ENCODE data around the gene SPAG8. TPM values are rescaled to one million over a fixed set of nuclear protein-coding genes. Genes with fewer than 3 reads are reported as not detected.

The SPAG8 gene
- total and polyA plus RNA-seq, 9 of the 15 experiments (the other 6 are each of a cell fraction or from before 2014, with no cell fraction given): 0.03 to 0.47 (median 0.21) TPM

DNA sequence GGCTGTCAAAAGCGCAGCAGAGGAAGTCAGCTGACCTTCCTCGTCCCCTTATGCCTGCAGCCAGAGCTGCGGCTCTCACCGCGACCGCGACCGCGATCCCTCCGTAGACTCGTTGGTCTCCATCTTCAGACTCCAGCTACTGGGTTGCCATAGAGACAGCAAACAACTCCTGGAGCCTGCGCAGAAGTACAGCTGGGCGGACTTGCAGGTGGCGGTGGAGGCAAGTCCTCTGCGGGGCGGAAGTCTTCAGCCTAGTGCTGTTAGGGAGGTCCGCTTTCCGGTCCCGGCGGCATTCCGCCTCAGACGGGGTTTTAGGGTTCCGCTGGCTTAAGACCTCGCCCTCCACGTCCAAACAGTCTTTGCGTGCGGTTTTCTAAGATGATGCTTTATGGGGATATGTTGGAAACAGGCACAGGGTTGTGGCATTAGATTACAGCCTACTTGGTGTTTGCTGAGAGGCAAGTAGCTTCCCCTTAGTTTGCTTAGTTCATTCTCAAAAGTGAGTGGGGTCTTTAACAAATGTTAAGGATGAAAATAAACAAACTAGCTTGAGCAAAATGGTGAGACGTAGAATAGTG is at the start of gene SPAG8 (continued):
- TF ChIP-seq, protein P1, sequence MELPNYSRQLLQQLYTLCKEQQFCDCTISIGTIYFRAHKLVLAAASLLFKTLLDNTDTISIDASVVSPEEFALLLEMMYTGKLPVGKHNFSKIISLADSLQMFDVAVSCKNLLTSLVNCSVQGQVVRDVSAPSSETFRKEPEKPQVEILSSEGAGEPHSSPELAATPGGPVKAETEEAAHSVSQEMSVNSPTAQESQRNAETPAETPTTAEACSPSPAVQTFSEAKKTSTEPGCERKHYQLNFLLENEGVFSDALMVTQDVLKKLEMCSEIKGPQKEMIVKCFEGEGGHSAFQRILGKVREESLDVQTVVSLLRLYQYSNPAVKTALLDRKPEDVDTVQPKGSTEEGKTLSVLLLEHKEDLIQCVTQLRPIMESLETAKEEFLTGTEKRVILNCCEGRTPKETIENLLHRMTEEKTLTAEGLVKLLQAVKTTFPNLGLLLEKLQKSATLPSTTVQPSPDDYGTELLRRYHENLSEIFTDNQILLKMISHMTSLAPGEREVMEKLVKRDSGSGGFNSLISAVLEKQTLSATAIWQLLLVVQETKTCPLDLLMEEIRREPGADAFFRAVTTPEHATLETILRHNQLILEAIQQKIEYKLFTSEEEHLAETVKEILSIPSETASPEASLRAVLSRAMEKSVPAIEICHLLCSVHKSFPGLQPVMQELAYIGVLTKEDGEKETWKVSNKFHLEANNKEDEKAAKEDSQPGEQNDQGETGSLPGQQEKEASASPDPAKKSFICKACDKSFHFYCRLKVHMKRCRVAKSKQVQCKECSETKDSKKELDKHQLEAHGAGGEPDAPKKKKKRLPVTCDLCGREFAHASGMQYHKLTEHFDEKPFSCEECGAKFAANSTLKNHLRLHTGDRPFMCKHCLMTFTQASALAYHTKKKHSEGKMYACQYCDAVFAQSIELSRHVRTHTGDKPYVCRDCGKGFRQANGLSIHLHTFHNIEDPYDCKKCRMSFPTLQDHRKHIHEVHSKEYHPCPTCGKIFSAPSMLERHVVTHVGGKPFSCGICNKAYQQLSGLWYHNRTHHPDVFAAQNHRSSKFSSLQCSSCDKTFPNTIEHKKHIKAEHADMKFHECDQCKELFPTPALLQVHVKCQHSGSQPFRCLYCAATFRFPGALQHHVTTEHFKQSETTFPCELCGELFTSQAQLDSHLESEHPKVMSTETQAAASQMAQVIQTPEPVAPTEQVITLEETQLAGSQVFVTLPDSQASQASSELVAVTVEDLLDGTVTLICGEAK (IDR thresholded peaks at IDR 0.05): peak; percentile 99
- TF ChIP-seq, protein P1 (CRISPR knock-in tag; IDR thresholded peaks at IDR 0.05): no peak
- TF ChIP-seq ZKSCAN3 (CRISPR knock-in tag; IDR thresholded peaks at IDR 0.05): no peak
- TF ChIP-seq GABPA (tag; conservative IDR thresholded peaks at IDR 0.05; ENCODE audit: low read depth): peak; percentile 98
- TF ChIP-seq EZH2 (IDR thresholded peaks at IDR 0.05; ENCODE audit: borderline replicate concordance, low read depth, low read length): no peak
- no peak for TF ChIP-seq ZNF79 (CRISPR knock-in tag; IDR thresholded peaks at IDR 0.05; ENCODE audit: low read depth)
- TF ChIP-seq JUN (IDR thresholded peaks at IDR 0.05; ENCODE audit: borderline replicate concordance, low read depth, low read length): peak; percentile 34; the same call in 1 of the 2 replicates
- TF ChIP-seq JUN (CRISPR knock-in tag; IDR thresholded peaks at IDR 0.05; ENCODE audit: borderline replicate concordance): no peak
- peak in 1 of 2 experiments; percentile 93; a peak in 1 of 4 replicates for TF ChIP-seq KDM4B (IDR thresholded peaks at IDR 0.05; ENCODE audit: borderline replicate concordance in 2 of 2, low read depth in 1 of 2)
- TF ChIP-seq, protein P2, sequence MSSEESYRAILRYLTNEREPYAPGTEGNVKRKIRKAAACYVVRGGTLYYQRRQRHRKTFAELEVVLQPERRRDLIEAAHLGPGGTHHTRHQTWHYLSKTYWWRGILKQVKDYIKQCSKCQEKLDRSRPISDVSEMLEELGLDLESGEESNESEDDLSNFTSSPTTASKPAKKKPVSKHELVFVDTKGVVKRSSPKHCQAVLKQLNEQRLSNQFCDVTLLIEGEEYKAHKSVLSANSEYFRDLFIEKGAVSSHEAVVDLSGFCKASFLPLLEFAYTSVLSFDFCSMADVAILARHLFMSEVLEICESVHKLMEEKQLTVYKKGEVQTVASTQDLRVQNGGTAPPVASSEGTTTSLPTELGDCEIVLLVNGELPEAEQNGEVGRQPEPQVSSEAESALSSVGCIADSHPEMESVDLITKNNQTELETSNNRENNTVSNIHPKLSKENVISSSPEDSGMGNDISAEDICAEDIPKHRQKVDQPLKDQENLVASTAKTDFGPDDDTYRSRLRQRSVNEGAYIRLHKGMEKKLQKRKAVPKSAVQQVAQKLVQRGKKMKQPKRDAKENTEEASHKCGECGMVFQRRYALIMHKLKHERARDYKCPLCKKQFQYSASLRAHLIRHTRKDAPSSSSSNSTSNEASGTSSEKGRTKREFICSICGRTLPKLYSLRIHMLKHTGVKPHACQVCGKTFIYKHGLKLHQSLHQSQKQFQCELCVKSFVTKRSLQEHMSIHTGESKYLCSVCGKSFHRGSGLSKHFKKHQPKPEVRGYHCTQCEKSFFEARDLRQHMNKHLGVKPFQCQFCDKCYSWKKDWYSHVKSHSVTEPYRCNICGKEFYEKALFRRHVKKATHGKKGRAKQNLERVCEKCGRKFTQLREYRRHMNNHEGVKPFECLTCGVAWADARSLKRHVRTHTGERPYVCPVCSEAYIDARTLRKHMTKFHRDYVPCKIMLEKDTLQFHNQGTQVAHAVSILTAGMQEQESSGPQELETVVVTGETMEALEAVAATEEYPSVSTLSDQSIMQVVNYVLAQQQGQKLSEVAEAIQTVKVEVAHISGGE (CRISPR knock-in tag; IDR thresholded peaks at IDR 0.05): peak; percentile 92 to 99 (median 97); a peak in 5 of 6 replicates
- TF ChIP-seq ESRRA (IDR thresholded peaks at IDR 0.05; ENCODE audit: borderline replicate concordance, low read depth): no peak
- TF ChIP-seq, protein P3, sequence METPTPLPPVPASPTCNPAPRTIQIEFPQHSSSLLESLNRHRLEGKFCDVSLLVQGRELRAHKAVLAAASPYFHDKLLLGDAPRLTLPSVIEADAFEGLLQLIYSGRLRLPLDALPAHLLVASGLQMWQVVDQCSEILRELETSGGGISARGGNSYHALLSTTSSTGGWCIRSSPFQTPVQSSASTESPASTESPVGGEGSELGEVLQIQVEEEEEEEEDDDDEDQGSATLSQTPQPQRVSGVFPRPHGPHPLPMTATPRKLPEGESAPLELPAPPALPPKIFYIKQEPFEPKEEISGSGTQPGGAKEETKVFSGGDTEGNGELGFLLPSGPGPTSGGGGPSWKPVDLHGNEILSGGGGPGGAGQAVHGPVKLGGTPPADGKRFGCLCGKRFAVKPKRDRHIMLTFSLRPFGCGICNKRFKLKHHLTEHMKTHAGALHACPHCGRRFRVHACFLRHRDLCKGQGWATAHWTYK (CRISPR knock-in tag; IDR thresholded peaks at IDR 0.05): no peak

All from K562 (cell line).